Dermis lymphatic vessel endothelial cell (primary cell): ENCODE results near the gene SERTM2. TPM values are rescaled to one million over a fixed set of nuclear protein-coding genes. Genes with fewer than 3 reads are reported as not detected.

Experiments used
- total RNA-seq: library from RNA; depleted of rRNA; stranded (reverse); fragments of >200 nt; gene quantifications from 2 replicates; pipeline ENCODE4 v1.2.1, GENCODE V29; 2014

SERTM2 gene
- not detected in 2 replicates for total RNA-seq

DNA sequence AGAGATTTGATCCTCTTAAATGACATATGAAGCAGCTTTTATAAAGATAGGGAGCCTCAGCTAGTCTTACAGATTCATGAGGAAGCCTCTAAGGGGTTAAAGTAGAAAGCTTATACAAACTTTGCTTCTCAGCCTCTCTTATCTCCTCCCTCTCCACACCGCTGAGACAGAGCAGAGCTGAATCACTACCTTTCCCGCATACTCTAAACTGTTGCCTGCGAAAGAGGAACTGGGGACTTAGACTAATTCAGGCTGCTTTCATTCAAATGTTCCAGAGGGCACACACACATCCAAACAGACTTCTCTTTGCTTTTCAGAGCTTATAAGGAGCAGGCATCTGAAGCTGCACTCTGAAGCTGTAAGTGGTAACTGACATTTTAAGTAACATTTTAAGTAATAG, at the start of gene SERTM2:
Gene SERTM2, plus strand, starts transcription at position 169 of the 400 bp plus-strand sequence. CDS start 7,213 bp downstream, outside the sequence.

Other genes with a start within 250 kb of the SERTM2 start
- gene CAPN6, start 241.2 kb upstream of the SERTM2 start, total RNA-seq, result not detected in 2 replicates
- under 0.01 TPM in 1 of 2 replicates, not detected in the other for gene DCX, start 99.5 kb upstream of the SERTM2 start, total RNA-seq
- 49.0 and 61.1 TPM in 2 replicates for gene ALG13, start 169.5 kb downstream of the SERTM2 start, total RNA-seq